ENCODE measurements around the gene ELP6. TPM values are rescaled to one million over a fixed set of nuclear protein-coding genes. Genes with fewer than 3 reads are reported as not detected.

ELP6 gene
- total RNA-seq, 1 donor from 2014 or later, result 49.5 TPM

- H3K4me3 Mint-ChIP-seq (ENCODE audit: unreplicated experiment), result peak overlapping the region; percentile 89
- no peak for TF ChIP-seq CTCF (IDR thresholded peaks at IDR 0.05; ENCODE audit: unreplicated experiment)
- H3K27me3 Mint-ChIP-seq (ENCODE audit: unreplicated experiment), result peaks cover 2% of the 10 kb centered on the region
- DNase-seq (ENCODE audit: low spot score), result no peak
- H3K36me3 Mint-ChIP-seq (ENCODE audit: low read depth, unreplicated experiment), result peaks cover 4% of the 10 kb centered on the region
- H3K4me1 Mint-ChIP-seq (ENCODE audit: unreplicated experiment), result peaks cover 25% of the 10 kb centered on the region
- no peak overlapping the region for H3K27ac Mint-ChIP-seq (ENCODE audit: unreplicated experiment)
- no peaks in the 10 kb centered on the region for H3K9me3 Mint-ChIP-seq (ENCODE audit: unreplicated experiment)
These were observed 36.8 kb downstream of the ELP6 start for GRCh38 chr3:47476644-47477199.

- peaks cover 2% of the 10 kb centered on the region for H3K27me3 Mint-ChIP-seq (ENCODE audit: unreplicated experiment)
- peaks cover 22% of the 10 kb centered on the region for H3K4me1 Mint-ChIP-seq (ENCODE audit: unreplicated experiment)
- peaks cover 4% of the 10 kb centered on the region for H3K36me3 Mint-ChIP-seq (ENCODE audit: low read depth, unreplicated experiment)
- H3K9me3 Mint-ChIP-seq (ENCODE audit: unreplicated experiment), result no peaks in the 10 kb centered on the region
- no peak for DNase-seq (ENCODE audit: low spot score)
- H3K4me3 Mint-ChIP-seq (ENCODE audit: unreplicated experiment), result peak overlapping the region; percentile 89
- H3K27ac Mint-ChIP-seq (ENCODE audit: unreplicated experiment), result peak overlapping the region; percentile 37
- TF ChIP-seq CTCF (IDR thresholded peaks at IDR 0.05; ENCODE audit: unreplicated experiment), result no peak
These were observed 37.2 kb downstream of the ELP6 start for GRCh38 chr3:47476330-47476626.

GRCh38 chr3:47475570-47476329 is 37.8 kb downstream of the ELP6 start, which contains the start of gene SCAP:
TSS of gene SCAP (minus strand) at chr3:47475941. CDS start at chr3:47442993, 32,948 bp downstream.
- H3K27ac Mint-ChIP-seq (ENCODE audit: unreplicated experiment), result peak within 1 kb of the TSS; percentile 37
- DNase-seq (ENCODE audit: low spot score), result peak; percentile 96
- peaks cover 22% of the 10 kb centered on the region for H3K4me1 Mint-ChIP-seq (ENCODE audit: unreplicated experiment)
- peak within 1 kb of the TSS; percentile 96 for H3K4me3 Mint-ChIP-seq (ENCODE audit: unreplicated experiment)
- peaks cover 2% of the 10 kb centered on the region for H3K27me3 Mint-ChIP-seq (ENCODE audit: unreplicated experiment)
- TF ChIP-seq CTCF (IDR thresholded peaks at IDR 0.05; ENCODE audit: unreplicated experiment), result peak; percentile 95
- H3K9me3 Mint-ChIP-seq (ENCODE audit: unreplicated experiment), result no peaks in the 10 kb centered on the region
- H3K36me3 Mint-ChIP-seq (ENCODE audit: low read depth, unreplicated experiment), result peaks cover 4% of the 10 kb centered on the region

GRCh38 chr3:47475029-47475569 is 38.4 kb downstream of the ELP6 start:
- DNase-seq (ENCODE audit: low spot score), result no peak
- peaks cover 4% of the 10 kb centered on the region for H3K36me3 Mint-ChIP-seq (ENCODE audit: low read depth, unreplicated experiment)
- peak overlapping the region; percentile 1 for H3K27ac Mint-ChIP-seq (ENCODE audit: unreplicated experiment)
- H3K4me1 Mint-ChIP-seq (ENCODE audit: unreplicated experiment), result peaks cover 22% of the 10 kb centered on the region
- no peak for TF ChIP-seq CTCF (IDR thresholded peaks at IDR 0.05; ENCODE audit: unreplicated experiment)
- peak overlapping the region; percentile 96 for H3K4me3 Mint-ChIP-seq (ENCODE audit: unreplicated experiment)
- peaks cover 2% of the 10 kb centered on the region for H3K27me3 Mint-ChIP-seq (ENCODE audit: unreplicated experiment)
- no peaks in the 10 kb centered on the region for H3K9me3 Mint-ChIP-seq (ENCODE audit: unreplicated experiment)

- no peak for TF ChIP-seq CTCF (IDR thresholded peaks at IDR 0.05; ENCODE audit: unreplicated experiment)
- Mint-ChIP-seq H3K27ac (ENCODE audit: unreplicated experiment) (peak overlapping the region; percentile 45), H3K36me3 (ENCODE audit: low read depth, unreplicated experiment) (peaks cover 4% of the 10 kb centered on the region), H3K4me3 (ENCODE audit: unreplicated experiment) (peak overlapping the region; percentile 86), H3K27me3 (ENCODE audit: unreplicated experiment) (peaks cover 2% of the 10 kb centered on the region), H3K4me1 (ENCODE audit: unreplicated experiment) (peaks cover 22% of the 10 kb centered on the region), H3K9me3 (ENCODE audit: unreplicated experiment) (no peaks in the 10 kb centered on the region)
- no peak for DNase-seq (ENCODE audit: low spot score)
These were observed 40.1 kb downstream of the ELP6 start for GRCh38 chr3:47473391-47473790.
